ENCODE results near the gene MBNL3. TPM values are rescaled to one million over a fixed set of nuclear protein-coding genes. Genes with fewer than 3 reads are reported as not detected.

MBNL3 gene
- total RNA-seq, 1 donor from 2014 or later, result 10.4 TPM

GRCh38 chrX:132407691-132408090 lies 81.1 kb downstream of the MBNL3 start:
- no peaks in the 10 kb centered on the region for H3K27me3 ChIP-seq (ENCODE audit: control insufficient read depth in 3 of 3, insufficient read depth in 3 of 3, low read length in 3 of 3)

GRCh38 chrX:132406106-132406505 lies 82.7 kb downstream of the MBNL3 start:
- H3K27ac ChIP-seq (ENCODE audit: low read depth, low read length), result no peak overlapping the region
- no peak overlapping the region for H3K9ac ChIP-seq (ENCODE audit: low read depth in 1 of 3, low read length in 3 of 3)

More at GRCh38 chrX:132407691-132408090, 81.1 kb downstream of the MBNL3 start:
- H3K4me1 ChIP-seq (ENCODE audit: control insufficient read depth in 3 of 3, insufficient read depth in 3 of 3, low read length in 3 of 3), result no peaks in the 10 kb centered on the region
- H3K27ac ChIP-seq (ENCODE audit: low read depth, low read length), result no peak overlapping the region
- no peaks in the 10 kb centered on the region for H3K9me3 ChIP-seq (ENCODE audit: control insufficient read depth in 3 of 3, low read length in 3 of 3)
- H3K4me3 ChIP-seq (ENCODE audit: low read length in 3 of 3), result no peak overlapping the region
- no peak overlapping the region for H3K9ac ChIP-seq (ENCODE audit: low read depth in 1 of 3, low read length in 3 of 3)
- H3K36me3 ChIP-seq (ENCODE audit: control insufficient read depth in 3 of 3, insufficient read depth in 3 of 3, low read length in 3 of 3), result no peaks in the 10 kb centered on the region

GRCh38 chrX:132404266-132404665 lies 84.6 kb downstream of the MBNL3 start:
- Histone ChIP-seq H3K36me3 (ENCODE audit: control insufficient read depth in 3 of 3, insufficient read depth in 3 of 3, low read length in 3 of 3) (no peaks in the 10 kb centered on the region), H3K4me1 (ENCODE audit: control insufficient read depth in 3 of 3, insufficient read depth in 3 of 3, low read length in 3 of 3) (no peaks in the 10 kb centered on the region)

More at GRCh38 chrX:132406106-132406505, 82.7 kb downstream of the MBNL3 start:
- H3K27me3 ChIP-seq (ENCODE audit: control insufficient read depth in 3 of 3, insufficient read depth in 3 of 3, low read length in 3 of 3), result no peaks in the 10 kb centered on the region
- H3K36me3 ChIP-seq (ENCODE audit: control insufficient read depth in 3 of 3, insufficient read depth in 3 of 3, low read length in 3 of 3), result no peaks in the 10 kb centered on the region
- no peaks in the 10 kb centered on the region for H3K9me3 ChIP-seq (ENCODE audit: control insufficient read depth in 3 of 3, low read length in 3 of 3)
- no peak overlapping the region for H3K4me3 ChIP-seq (ENCODE audit: low read length in 3 of 3)
- H3K4me1 ChIP-seq (ENCODE audit: control insufficient read depth in 3 of 3, insufficient read depth in 3 of 3, low read length in 3 of 3), result no peaks in the 10 kb centered on the region

GRCh38 chrX:132401935-132402334 lies 86.9 kb downstream of the MBNL3 start:
- no peaks in the 10 kb centered on the region for H3K27me3 ChIP-seq (ENCODE audit: control insufficient read depth in 3 of 3, insufficient read depth in 3 of 3, low read length in 3 of 3)
- H3K4me1 ChIP-seq (ENCODE audit: control insufficient read depth in 3 of 3, insufficient read depth in 3 of 3, low read length in 3 of 3), result no peaks in the 10 kb centered on the region
- H3K4me3 ChIP-seq (ENCODE audit: low read length in 3 of 3), result no peak overlapping the region
- no peaks in the 10 kb centered on the region for H3K9me3 ChIP-seq (ENCODE audit: control insufficient read depth in 3 of 3, low read length in 3 of 3)
- H3K27ac ChIP-seq (ENCODE audit: low read depth, low read length), result no peak overlapping the region
- no peaks in the 10 kb centered on the region for H3K36me3 ChIP-seq (ENCODE audit: control insufficient read depth in 3 of 3, insufficient read depth in 3 of 3, low read length in 3 of 3)
- H3K9ac ChIP-seq (ENCODE audit: low read depth in 1 of 3, low read length in 3 of 3), result no peak overlapping the region

More at GRCh38 chrX:132404266-132404665, 84.6 kb downstream of the MBNL3 start:
- H3K4me3 ChIP-seq (ENCODE audit: low read length in 3 of 3), result no peak overlapping the region
- no peaks in the 10 kb centered on the region for H3K27me3 ChIP-seq (ENCODE audit: control insufficient read depth in 3 of 3, insufficient read depth in 3 of 3, low read length in 3 of 3)
- H3K9ac ChIP-seq (ENCODE audit: low read depth in 1 of 3, low read length in 3 of 3), result no peak overlapping the region
- H3K9me3 ChIP-seq (ENCODE audit: control insufficient read depth in 3 of 3, low read length in 3 of 3), result no peaks in the 10 kb centered on the region
- no peak overlapping the region for H3K27ac ChIP-seq (ENCODE audit: low read depth, low read length)

GRCh38 chrX:132400706-132401105 lies 88.1 kb downstream of the MBNL3 start:
- Histone ChIP-seq H3K36me3 (ENCODE audit: control insufficient read depth in 3 of 3, insufficient read depth in 3 of 3, low read length in 3 of 3) (no peaks in the 10 kb centered on the region), H3K9me3 (ENCODE audit: control insufficient read depth in 3 of 3, low read length in 3 of 3) (no peaks in the 10 kb centered on the region), H3K4me1 (ENCODE audit: control insufficient read depth in 3 of 3, insufficient read depth in 3 of 3, low read length in 3 of 3) (no peaks in the 10 kb centered on the region)

GRCh38 chrX:132395645-132396044 lies 93.2 kb downstream of the MBNL3 start:
- no peaks in the 10 kb centered on the region for H3K36me3 ChIP-seq (ENCODE audit: control insufficient read depth in 3 of 3, insufficient read depth in 3 of 3, low read length in 3 of 3)

More at GRCh38 chrX:132400706-132401105, 88.1 kb downstream of the MBNL3 start:
- Histone ChIP-seq H3K4me3 (ENCODE audit: low read length in 3 of 3) (no peak overlapping the region), H3K9ac (ENCODE audit: low read depth in 1 of 3, low read length in 3 of 3) (no peak overlapping the region), H3K27ac (ENCODE audit: low read depth, low read length) (no peak overlapping the region), H3K27me3 (ENCODE audit: control insufficient read depth in 3 of 3, insufficient read depth in 3 of 3, low read length in 3 of 3) (no peaks in the 10 kb centered on the region)

GRCh38 chrX:132395026-132395425 lies 93.8 kb downstream of the MBNL3 start:
- Histone ChIP-seq H3K27ac (ENCODE audit: low read depth, low read length) (no peak overlapping the region), H3K27me3 (ENCODE audit: control insufficient read depth in 3 of 3, insufficient read depth in 3 of 3, low read length in 3 of 3) (peaks cover 0 to 2% (median 0%) of the 10 kb centered on the region in 3 donors), H3K36me3 (ENCODE audit: control insufficient read depth in 3 of 3, insufficient read depth in 3 of 3, low read length in 3 of 3) (no peaks in the 10 kb centered on the region), H3K4me3 (ENCODE audit: low read length in 3 of 3) (no peak overlapping the region), H3K9me3 (ENCODE audit: control insufficient read depth in 3 of 3, low read length in 3 of 3) (no peaks in the 10 kb centered on the region), H3K4me1 (ENCODE audit: control insufficient read depth in 3 of 3, insufficient read depth in 3 of 3, low read length in 3 of 3) (no peaks in the 10 kb centered on the region), H3K9ac (ENCODE audit: low read depth in 1 of 3, low read length in 3 of 3) (no peak overlapping the region)

More at GRCh38 chrX:132395645-132396044, 93.2 kb downstream of the MBNL3 start:
- Histone ChIP-seq H3K4me3 (ENCODE audit: low read length in 3 of 3) (no peak overlapping the region), H3K9ac (ENCODE audit: low read depth in 1 of 3, low read length in 3 of 3) (no peak overlapping the region), H3K4me1 (ENCODE audit: control insufficient read depth in 3 of 3, insufficient read depth in 3 of 3, low read length in 3 of 3) (no peaks in the 10 kb centered on the region), H3K27me3 (ENCODE audit: control insufficient read depth in 3 of 3, insufficient read depth in 3 of 3, low read length in 3 of 3) (peaks cover 0 to 2% (median 0%) of the 10 kb centered on the region in 3 donors), H3K27ac (ENCODE audit: low read depth, low read length) (no peak overlapping the region), H3K9me3 (ENCODE audit: control insufficient read depth in 3 of 3, low read length in 3 of 3) (no peaks in the 10 kb centered on the region)

- H3K36me3 ChIP-seq (ENCODE audit: control insufficient read depth in 3 of 3, insufficient read depth in 3 of 3, low read length in 3 of 3), result no peaks in the 10 kb centered on the region
Observed at GRCh38 chrX:132394591-132394990, 94.2 kb downstream of the MBNL3 start.

GRCh38 chrX:132393992-132394391 lies 94.8 kb downstream of the MBNL3 start:
- H3K9ac ChIP-seq (ENCODE audit: low read depth in 1 of 3, low read length in 3 of 3), result no peak overlapping the region
- no peaks in the 10 kb centered on the region for H3K9me3 ChIP-seq (ENCODE audit: control insufficient read depth in 3 of 3, low read length in 3 of 3)
- H3K4me3 ChIP-seq (ENCODE audit: low read length in 3 of 3), result no peak overlapping the region
- H3K36me3 ChIP-seq (ENCODE audit: control insufficient read depth in 3 of 3, insufficient read depth in 3 of 3, low read length in 3 of 3), result no peaks in the 10 kb centered on the region
- H3K4me1 ChIP-seq (ENCODE audit: control insufficient read depth in 3 of 3, insufficient read depth in 3 of 3, low read length in 3 of 3), result no peaks in the 10 kb centered on the region
- peaks cover 0 to 2% (median 0%) of the 10 kb centered on the region in 3 donors for H3K27me3 ChIP-seq (ENCODE audit: control insufficient read depth in 3 of 3, insufficient read depth in 3 of 3, low read length in 3 of 3)
- no peak overlapping the region for H3K27ac ChIP-seq (ENCODE audit: low read depth, low read length)

More at GRCh38 chrX:132394591-132394990, 94.2 kb downstream of the MBNL3 start:
- H3K4me3 ChIP-seq (ENCODE audit: low read length in 3 of 3), result no peak overlapping the region
- no peaks in the 10 kb centered on the region for H3K9me3 ChIP-seq (ENCODE audit: control insufficient read depth in 3 of 3, low read length in 3 of 3)
- no peaks in the 10 kb centered on the region for H3K4me1 ChIP-seq (ENCODE audit: control insufficient read depth in 3 of 3, insufficient read depth in 3 of 3, low read length in 3 of 3)
- no peak overlapping the region for H3K9ac ChIP-seq (ENCODE audit: low read depth in 1 of 3, low read length in 3 of 3)
- no peak overlapping the region for H3K27ac ChIP-seq (ENCODE audit: low read depth, low read length)
- peaks cover 0 to 2% (median 0%) of the 10 kb centered on the region in 3 donors for H3K27me3 ChIP-seq (ENCODE audit: control insufficient read depth in 3 of 3, insufficient read depth in 3 of 3, low read length in 3 of 3)

GRCh38 chrX:132393485-132393884 lies 95.4 kb downstream of the MBNL3 start:
- Histone ChIP-seq H3K27ac (ENCODE audit: low read depth, low read length) (no peak overlapping the region), H3K27me3 (ENCODE audit: control insufficient read depth in 3 of 3, insufficient read depth in 3 of 3, low read length in 3 of 3) (peaks cover 0 to 2% (median 0%) of the 10 kb centered on the region in 3 donors), H3K9ac (ENCODE audit: low read depth in 1 of 3, low read length in 3 of 3) (no peak overlapping the region), H3K4me3 (ENCODE audit: low read length in 3 of 3) (no peak overlapping the region), H3K36me3 (ENCODE audit: control insufficient read depth in 3 of 3, insufficient read depth in 3 of 3, low read length in 3 of 3) (no peaks in the 10 kb centered on the region), H3K4me1 (ENCODE audit: control insufficient read depth in 3 of 3, insufficient read depth in 3 of 3, low read length in 3 of 3) (no peaks in the 10 kb centered on the region), H3K9me3 (ENCODE audit: control insufficient read depth in 3 of 3, low read length in 3 of 3) (no peaks in the 10 kb centered on the region)
